ENCODE data around the gene ZBTB16. TPM values are rescaled to one million over a fixed set of nuclear protein-coding genes. Genes with fewer than 3 reads are reported as not detected.

Gene ZBTB16
- total and polyA plus RNA-seq, 7 donors: 9.9 to 197 (median 99.5) TPM

DNA sequence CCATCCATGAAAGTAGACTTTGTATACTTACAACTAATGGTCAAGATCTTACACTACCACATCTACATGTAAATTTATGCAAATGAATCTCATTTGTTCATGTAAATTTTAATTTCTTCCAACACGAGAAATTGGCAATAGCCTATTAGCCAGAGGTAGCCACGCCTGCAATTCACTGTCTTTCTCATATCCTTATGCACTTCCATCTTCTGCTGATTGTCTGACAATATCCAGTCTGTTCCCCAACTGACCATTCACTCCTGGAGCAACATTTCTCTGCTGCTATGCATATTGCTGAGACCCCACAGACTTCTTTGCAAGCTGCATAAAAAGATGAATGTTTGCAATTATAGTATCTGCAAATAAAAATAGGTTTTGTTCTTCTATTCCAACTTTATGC lies 239.2 kb downstream of the ZBTB16 start:
- peak overlapping the region; percentile 24 to 43 (median 40) for H3K4me3 ChIP-seq
- peaks cover 0 to 30% (median 0%) of the 10 kb centered on the region in 4 donors for H3K36me3 ChIP-seq
- 69 to 81% methylated on average over 2 of the region's 2 CpGs for WGBS, 2 donors
- peaks cover 0 to 8% (median 0%) of the 10 kb centered on the region in 4 donors for H3K9me3 ChIP-seq
- H3K4me1 ChIP-seq: peaks cover 0 to 46% (median 32%) of the 10 kb centered on the region in 4 donors
- TF ChIP-seq POLR2AphosphoS5 (IDR thresholded peaks at IDR 0.05) (no peak), CTCF (IDR thresholded peaks at IDR 0.05) (no peak), EP300 (IDR thresholded peaks at IDR 0.05) (no peak)
- no peak for DNase-seq
- intact Hi-C loops (cut with DNase I): loop anchor here (5.0 kb wide), 1 partner anchor 104 kb away; the partner anchor contains the start of genes C11orf71 and RBM7
- H3K27ac ChIP-seq: peak overlapping the region in 2 of 4 donors; percentile 85 to 96
- no peaks in the 10 kb centered on the region for H3K27me3 ChIP-seq

Other genes with a start within 250 kb of the ZBTB16 start
- 10 to 100 TPM; 25.0 to 37.5 (median 31.9) TPM for gene USP28, start 184.1 kb upstream of the ZBTB16 start, total RNA-seq
- gene USP28, start 184.1 kb upstream of the ZBTB16 start, polyA plus RNA-seq: 10 to 100 TPM in 1 of 3 donors, 1 to 10 TPM in 2; 5.4 to 10.8 (median 7.4) TPM
- gene HTR3B, start 154.9 kb upstream of the ZBTB16 start, total RNA-seq: not detected
- gene HTR3B, start 154.9 kb upstream of the ZBTB16 start, polyA plus RNA-seq: under 1 TPM in 1 of 3 donors, not detected in 2; 0.07 TPM
- 1 to 10 TPM; 1.1 to 4.5 (median 2.8) TPM for gene HTR3A, start 84.6 kb upstream of the ZBTB16 start, total RNA-seq
- 1 to 10 TPM in 1 of 3 donors, not detected in 2; 1.5 TPM for gene HTR3A, start 84.6 kb upstream of the ZBTB16 start, polyA plus RNA-seq
- 100 to 1,000 TPM; 126 to 960 (median 409) TPM for gene NNMT, start 236.7 kb downstream of the ZBTB16 start, total RNA-seq
- 100 to 1,000 TPM in 2 of 3 donors, 10 to 100 TPM in 1; 28.0 to 208 (median 201) TPM for gene NNMT, start 236.7 kb downstream of the ZBTB16 start, polyA plus RNA-seq

All from sigmoid colon (tissue), 7 donors.